Transverse colon (tissue), 4 donors: ENCODE results near the gene EYS.

Experiments
- CTCF ChIP-seq, 5 experiments: fragments of 200-600 bp in 3 of 5; fragments of 450-650 bp in 2 of 5; sonication (generic) in 3 of 5; IDR thresholded peaks; 1 replicate in 2 of 5; 2 replicates in 3 of 5; pipeline ENCODE4 v1.5.1; 2016 to 2017; ENCODE audit warnings: antibody characterized with exemption in 5 of 5, inconsistent platforms in 3 of 5, mild to moderate bottlenecking in 2 of 5, moderate library complexity in 1 of 5
- EP300 ChIP-seq: sonication (generic); formaldehyde crosslinking; IDR thresholded peaks from one replicate; pipeline ENCODE4 v1.6.1; 2017; ENCODE audit warnings: antibody characterized with exemption, low read depth
- POLR2A ChIP-seq: fragments of 450-650 bp; IDR thresholded peaks from one replicate; pipeline ENCODE4 v1.6.1; 2016; ENCODE audit warnings: antibody characterized with exemption, mild to moderate bottlenecking, moderate library complexity
- POLR2AphosphoS5 ChIP-seq, 3 donors: sonication (generic); formaldehyde crosslinking; IDR thresholded peaks; one replicate each; pipeline ENCODE4 v1.6.1; 2016; ENCODE audit warnings: antibody characterized with exemption in 3 of 3

- no peak for TF ChIP-seq POLR2AphosphoS5 (IDR thresholded peaks at IDR 0.05)
- TF ChIP-seq POLR2A, result no peak
- TF ChIP-seq CTCF (IDR thresholded peaks at IDR 0.05), result no peak
- TF ChIP-seq EP300, result no peak
Measured at GRCh38 chr6:64290867-64291266, 1416.2 kb downstream of the EYS start.
